ENCODE data around the gene CKS1B. TPM values are rescaled to one million over a fixed set of nuclear protein-coding genes. Genes with fewer than 3 reads are reported as not detected.
A peak's percentile ranks its signal among the peaks of the same experiment; 100 is the strongest.
"Not testable (repeated sequence)": the region's sequence is repeated elsewhere in the genome, so short reads cannot be mapped to it uniquely, and the experiment has no call there.

CKS1B gene
- total RNA-seq, 2 experiments from 2014 or later: 283 to 291 TPM

GRCh38 chr1:154994269-154994587 is 19.7 kb downstream of the CKS1B start:
- Mint-ChIP-seq H3K4me3 (no peak overlapping the region), H3K36me3 (ENCODE audit: low read depth) (peaks cover 6% of the 10 kb centered on the region), H3K4me1 (ENCODE audit: low read depth) (peaks cover 20% of the 10 kb centered on the region), H3K9me3 (no peaks in the 10 kb centered on the region), H3K27ac (no peak overlapping the region), H3K27me3 (ENCODE audit: low read depth) (no peaks in the 10 kb centered on the region)
- no peak for DNase-seq
- intact Hi-C loops (cut with micrococcal nuclease): no loop called here
- CTCF ChIA-PET: interaction anchor here (0.8 to 2.4 kb wide), 9 partner anchors 12 to 173 kb away, joined by 3 to 9 read pairs (median 4); partner anchors contain the start of genes ADAM15 and PBXIP1

GRCh38 chr1:154994591-154994990 is 20.1 kb downstream of the CKS1B start:
- peaks cover 21% of the 10 kb centered on the region for H3K4me1 Mint-ChIP-seq (ENCODE audit: low read depth)
- peaks cover 5% of the 10 kb centered on the region for H3K36me3 Mint-ChIP-seq (ENCODE audit: low read depth)
- intact Hi-C loops (cut with micrococcal nuclease): no loop called here
- no peak for DNase-seq
- H3K27me3 Mint-ChIP-seq (ENCODE audit: low read depth): no peaks in the 10 kb centered on the region
- no peak overlapping the region for H3K4me3 Mint-ChIP-seq
- H3K9me3 Mint-ChIP-seq: no peaks in the 10 kb centered on the region
- CTCF ChIA-PET: interaction anchor here (0.8 to 2.4 kb wide), 6 partner anchors 23 to 173 kb away, joined by 4 to 9 read pairs (median 4); partner anchors contain the start of genes ADAM15 and PBXIP1
- no peak overlapping the region for H3K27ac Mint-ChIP-seq

- H3K27ac Mint-ChIP-seq; H3K27me3 Mint-ChIP-seq (ENCODE audit: low read depth); intact Hi-C loops (cut with micrococcal nuclease); H3K4me3 Mint-ChIP-seq; H3K36me3 Mint-ChIP-seq (ENCODE audit: low read depth); H3K9me3 Mint-ChIP-seq: not testable (repeated sequence)
- peaks cover 24% of the 10 kb centered on the region for H3K4me1 Mint-ChIP-seq (ENCODE audit: low read depth)
- peak; percentile 42 for DNase-seq
- CTCF ChIA-PET: interaction anchor here (0.7 to 4.7 kb wide), 12 partner anchors 11 to 111 kb away, joined by 3 to 21 read pairs (median 4); partner anchors contain the start of gene FLAD1
Measured at GRCh38 chr1:154995301-154995983, 21.0 kb downstream of the CKS1B start.

GRCh38 chr1:154996966-154997701 is 22.7 kb downstream of the CKS1B start:
- Mint-ChIP-seq H3K4me3 (no peak overlapping the region), H3K27me3 (ENCODE audit: low read depth) (no peaks in the 10 kb centered on the region), H3K36me3 (ENCODE audit: low read depth) (peaks cover 2% of the 10 kb centered on the region), H3K9me3 (no peaks in the 10 kb centered on the region), H3K4me1 (ENCODE audit: low read depth) (peaks cover 24% of the 10 kb centered on the region), H3K27ac (peak overlapping the region; percentile 56)
- intact Hi-C loops (cut with micrococcal nuclease): no loop called here
- no peak for DNase-seq
- CTCF ChIA-PET: interaction anchor here (1.1 to 4.7 kb wide), 10 partner anchors 9 to 59 kb away, joined by 3 to 37 read pairs (median 8); partner anchors contain the start of genes FLAD1 and PYGO2

- no peak overlapping the region for H3K4me3 Mint-ChIP-seq
- H3K27ac Mint-ChIP-seq: peak overlapping the region; percentile 94
- peaks cover 24% of the 10 kb centered on the region for H3K4me1 Mint-ChIP-seq (ENCODE audit: low read depth)
- intact Hi-C loops (cut with micrococcal nuclease): no loop called here
- CTCF ChIA-PET: interaction anchor here (0.6 to 4.7 kb wide), 22 partner anchors 8 to 176 kb away, joined by 3 to 37 read pairs (median 6); partner anchors contain the start of genes CKS1B, FLAD1, PBXIP1 and PYGO2
- DNase-seq: no peak
- H3K36me3 Mint-ChIP-seq (ENCODE audit: low read depth): peaks cover 4% of the 10 kb centered on the region
- H3K27me3 Mint-ChIP-seq (ENCODE audit: low read depth): no peaks in the 10 kb centered on the region
- H3K9me3 Mint-ChIP-seq: no peaks in the 10 kb centered on the region
Measured at GRCh38 chr1:154998201-154998780, 23.8 kb downstream of the CKS1B start.

GRCh38 chr1:154998818-154999570 is 24.5 kb downstream of the CKS1B start:
- peaks cover 8% of the 10 kb centered on the region for H3K36me3 Mint-ChIP-seq (ENCODE audit: low read depth)
- H3K27me3 Mint-ChIP-seq (ENCODE audit: low read depth): no peaks in the 10 kb centered on the region
- peaks cover 26% of the 10 kb centered on the region for H3K4me1 Mint-ChIP-seq (ENCODE audit: low read depth)
- H3K27ac Mint-ChIP-seq: peak overlapping the region; percentile 94
- DNase-seq: peak; percentile 85
- CTCF ChIA-PET: interaction anchor here (0.6 to 4.7 kb wide), 22 partner anchors 8 to 290 kb away, joined by 3 to 37 read pairs (median 6); partner anchors contain the start of genes CKS1B, FLAD1, PBXIP1 and PYGO2
- H3K9me3 Mint-ChIP-seq: no peaks in the 10 kb centered on the region
- peak overlapping the region; percentile 75 for H3K4me3 Mint-ChIP-seq
- intact Hi-C loops (cut with micrococcal nuclease): loop anchor here (1.0 kb wide), 4 partner anchors 38 to 440 kb away; partner anchors contain the start of genes ADAM15 and PYGO2

GRCh38 chr1:154999571-155000410 is 25.3 kb downstream of the CKS1B start:
- H3K27me3 Mint-ChIP-seq (ENCODE audit: low read depth): no peaks in the 10 kb centered on the region
- peak; percentile 76 for DNase-seq
- intact Hi-C loops (cut with micrococcal nuclease): loop anchor here (1.0 to 10.0 kb wide), 11 partner anchors 16 to 1035 kb away; partner anchors contain the start of genes ADAM15, AQP10, ATP8B2 and CREB3L4
- CTCF ChIA-PET: interaction anchor here (0.7 to 4.7 kb wide), 22 partner anchors 7 to 290 kb away, joined by 3 to 37 read pairs (median 5); partner anchors contain the start of genes CKS1B, FLAD1, PBXIP1 and PYGO2
- H3K36me3 Mint-ChIP-seq (ENCODE audit: low read depth): peaks cover 13% of the 10 kb centered on the region
- H3K4me3 Mint-ChIP-seq: peak overlapping the region; percentile 91
- peaks cover 31% of the 10 kb centered on the region for H3K4me1 Mint-ChIP-seq (ENCODE audit: low read depth)
- H3K9me3 Mint-ChIP-seq: no peaks in the 10 kb centered on the region
- peak overlapping the region; percentile 94 for H3K27ac Mint-ChIP-seq

GRCh38 chr1:155000411-155000725 is 25.9 kb downstream of the CKS1B start:
- CTCF ChIA-PET: interaction anchor here (0.8 to 4.7 kb wide), 12 partner anchors 7 to 135 kb away, joined by 3 to 37 read pairs (median 10); partner anchors contain the start of genes PYGO2 and SLC50A1
- Mint-ChIP-seq H3K9me3 (no peaks in the 10 kb centered on the region), H3K27me3 (ENCODE audit: low read depth) (no peaks in the 10 kb centered on the region), H3K36me3 (ENCODE audit: low read depth) (peaks cover 13% of the 10 kb centered on the region), H3K4me1 (ENCODE audit: low read depth) (peaks cover 35% of the 10 kb centered on the region), H3K4me3 (peak overlapping the region; percentile 91), H3K27ac (peak overlapping the region; percentile 94)
- DNase-seq: no peak
- intact Hi-C loops (cut with micrococcal nuclease): loop anchor here (1.0 to 10.0 kb wide), 7 partner anchors 17 to 1036 kb away; partner anchors contain the start of genes AQP10, ATP8B2, CREB3L4 and FLAD1

GRCh38 chr1:155000726-155001424 is 26.4 kb downstream of the CKS1B start:
- H3K4me3 Mint-ChIP-seq: peak overlapping the region; percentile 91
- H3K36me3 Mint-ChIP-seq (ENCODE audit: low read depth): peaks cover 13% of the 10 kb centered on the region
- intact Hi-C loops (cut with micrococcal nuclease): loop anchor here (1.0 to 10.0 kb wide), 11 partner anchors 9 to 1036 kb away; partner anchors contain the start of genes AQP10, ATP8B2, CREB3L4 and EFNA4

GRCh38 chr1:155001425-155001674 is 26.9 kb downstream of the CKS1B start:
- Mint-ChIP-seq H3K27me3 (ENCODE audit: low read depth) (no peaks in the 10 kb centered on the region), H3K36me3 (ENCODE audit: low read depth) (peaks cover 13% of the 10 kb centered on the region), H3K27ac (peak overlapping the region; percentile 94), H3K9me3 (no peaks in the 10 kb centered on the region), H3K4me1 (ENCODE audit: low read depth) (peaks cover 45% of the 10 kb centered on the region), H3K4me3 (peak overlapping the region; percentile 91)
- no peak for DNase-seq
- intact Hi-C loops (cut with micrococcal nuclease): loop anchor here (1.0 to 10.0 kb wide), 10 partner anchors 9 to 1037 kb away; partner anchors contain the start of genes AQP10, ATP8B2, CREB3L4 and EFNA4
- CTCF ChIA-PET: interaction anchor here (0.7 to 1.2 kb wide), 5 partner anchors 11 to 192 kb away, joined by 3 to 5 read pairs (median 3); no protein-coding TSS in a partner anchor

More at GRCh38 chr1:155000726-155001424, 26.4 kb downstream of the CKS1B start:
- Mint-ChIP-seq H3K27ac (peak overlapping the region; percentile 94), H3K4me1 (ENCODE audit: low read depth) (peaks cover 40% of the 10 kb centered on the region), H3K27me3 (ENCODE audit: low read depth) (no peaks in the 10 kb centered on the region), H3K9me3 (no peaks in the 10 kb centered on the region)
- CTCF ChIA-PET: interaction anchor here (0.7 to 3.7 kb wide), 11 partner anchors 10 to 193 kb away, joined by 3 to 37 read pairs (median 3); partner anchors contain the start of genes PYGO2 and SLC50A1
- peak; percentile 92 for DNase-seq
